CD1c-positive myeloid dendritic cell (primary cell): Measurements from ENCODE around the gene ANXA10.
"Not testable (repeated sequence)": the region's sequence is repeated elsewhere in the genome, so short reads cannot be mapped to it uniquely, and the experiment has no call there.

Source experiments
- DNase-seq: peaks from one replicate; pipeline ENCODE4 v3.0.0-alpha.2; 2016; ENCODE audit errors: extremely low spot score

Gene ANXA10

GRCh38 chr4:168154546-168155277, 62.4 kb downstream of the ANXA10 start:
- DNase-seq: no peak

GRCh38 chr4:168162604-168163003, 70.3 kb downstream of the ANXA10 start:
- DNase-seq: no peak

- no peak for DNase-seq
Measured at GRCh38 chr4:168163106-168163505, 70.8 kb downstream of the ANXA10 start.

GRCh38 chr4:168164045-168164444, 71.7 kb downstream of the ANXA10 start:
- no peak for DNase-seq

GRCh38 chr4:168164915-168165548, 72.7 kb downstream of the ANXA10 start:
- no peak for DNase-seq

GRCh38 chr4:168167714-168168284, 75.5 kb downstream of the ANXA10 start:
- DNase-seq: no peak

GRCh38 chr4:168174308-168174707, 82.0 kb downstream of the ANXA10 start:
- DNase-seq: no peak

- no peak for DNase-seq
Measured at GRCh38 chr4:168177546-168178149, 85.3 kb downstream of the ANXA10 start.

- peak; percentile 31 for DNase-seq
Measured at GRCh38 chr4:168183717-168184571, 91.6 kb downstream of the ANXA10 start.

- DNase-seq: no peak
Measured at GRCh38 chr4:168188754-168189153, 96.4 kb downstream of the ANXA10 start.

- no peak for DNase-seq
Measured at GRCh38 chr4:168197926-168198325, 105.6 kb downstream of the ANXA10 start.

- no peak for DNase-seq
Measured at GRCh38 chr4:168199260-168199957, 107.1 kb downstream of the ANXA10 start.

- DNase-seq: no peak
Measured at GRCh38 chr4:168200685-168201084, 108.3 kb downstream of the ANXA10 start.

GRCh38 chr4:168203233-168203911, 111.0 kb downstream of the ANXA10 start:
- DNase-seq: no peak

- no peak for DNase-seq
Measured at GRCh38 chr4:168208957-168209614, 116.7 kb downstream of the ANXA10 start.

GRCh38 chr4:168212656-168213055, 120.3 kb downstream of the ANXA10 start:
- peak; percentile 4 for DNase-seq

GRCh38 chr4:168213511-168213910, 121.2 kb downstream of the ANXA10 start:
- not testable (repeated sequence) for DNase-seq

- DNase-seq: no peak
Measured at GRCh38 chr4:168218645-168219044, 126.3 kb downstream of the ANXA10 start.

- no peak for DNase-seq
Measured at GRCh38 chr4:168220893-168221292, 128.6 kb downstream of the ANXA10 start.

- DNase-seq: no peak
Measured at GRCh38 chr4:168221301-168221700, 129.0 kb downstream of the ANXA10 start.
